ENCODE measurements around the gene SIX2. TPM values are rescaled to one million over a fixed set of nuclear protein-coding genes. Genes with fewer than 3 reads are reported as not detected.

Gene SIX2
- total RNA-seq, 4 donors from 2014 or later: 0.58 TPM; not detected in 3

DNA sequence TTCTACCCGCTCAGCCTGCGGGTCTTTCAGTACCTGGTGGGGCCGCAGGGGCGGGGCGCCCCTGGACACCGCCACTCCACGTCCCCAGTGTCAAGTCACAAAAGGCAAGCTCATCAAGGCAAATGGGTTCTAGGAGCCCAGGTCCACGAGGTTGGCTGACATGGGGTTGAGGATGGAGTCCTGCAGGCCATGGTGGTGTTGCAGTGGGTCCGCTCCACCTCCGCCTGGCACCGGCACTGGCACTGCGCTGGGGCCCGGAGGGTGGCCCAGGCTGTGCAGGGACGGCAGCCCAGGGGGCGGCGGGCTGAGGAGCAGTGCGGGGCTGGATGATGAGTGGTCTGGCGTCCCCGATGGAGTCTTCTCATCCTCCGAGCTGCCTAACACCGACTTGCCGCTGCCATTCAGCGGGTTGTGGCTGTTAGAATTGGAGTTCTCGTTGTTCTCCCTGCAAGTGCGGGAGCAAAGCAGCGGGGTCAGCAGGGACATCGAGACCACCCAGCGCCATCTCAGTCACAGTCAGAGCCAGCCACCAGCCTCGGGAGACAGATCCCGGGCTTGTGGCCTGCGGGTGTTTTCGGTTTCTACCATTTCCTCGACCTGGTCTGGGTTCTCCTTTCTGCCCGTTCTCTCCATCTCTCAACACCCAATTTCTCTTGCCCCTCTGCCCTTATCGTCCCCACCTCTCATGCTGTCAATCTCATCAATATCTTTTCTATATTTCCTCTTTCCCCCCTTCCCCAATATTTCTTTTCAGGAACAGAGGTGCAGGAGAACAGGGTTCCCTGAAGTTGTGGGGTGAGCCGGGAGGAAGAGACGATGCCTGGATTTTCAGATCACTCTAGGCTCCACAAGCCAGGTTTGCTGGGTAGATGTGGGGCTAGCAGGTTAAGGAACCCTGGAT is 3.0 kb downstream of the SIX2 start:
- WGBS, 2 donors: 77 to 79% methylated on average over 30 to 37 of the region's 37 CpGs
- TF ChIP-seq POLR2A (IDR thresholded peaks at IDR 0.05): no peak
- TF ChIP-seq, protein P1, sequence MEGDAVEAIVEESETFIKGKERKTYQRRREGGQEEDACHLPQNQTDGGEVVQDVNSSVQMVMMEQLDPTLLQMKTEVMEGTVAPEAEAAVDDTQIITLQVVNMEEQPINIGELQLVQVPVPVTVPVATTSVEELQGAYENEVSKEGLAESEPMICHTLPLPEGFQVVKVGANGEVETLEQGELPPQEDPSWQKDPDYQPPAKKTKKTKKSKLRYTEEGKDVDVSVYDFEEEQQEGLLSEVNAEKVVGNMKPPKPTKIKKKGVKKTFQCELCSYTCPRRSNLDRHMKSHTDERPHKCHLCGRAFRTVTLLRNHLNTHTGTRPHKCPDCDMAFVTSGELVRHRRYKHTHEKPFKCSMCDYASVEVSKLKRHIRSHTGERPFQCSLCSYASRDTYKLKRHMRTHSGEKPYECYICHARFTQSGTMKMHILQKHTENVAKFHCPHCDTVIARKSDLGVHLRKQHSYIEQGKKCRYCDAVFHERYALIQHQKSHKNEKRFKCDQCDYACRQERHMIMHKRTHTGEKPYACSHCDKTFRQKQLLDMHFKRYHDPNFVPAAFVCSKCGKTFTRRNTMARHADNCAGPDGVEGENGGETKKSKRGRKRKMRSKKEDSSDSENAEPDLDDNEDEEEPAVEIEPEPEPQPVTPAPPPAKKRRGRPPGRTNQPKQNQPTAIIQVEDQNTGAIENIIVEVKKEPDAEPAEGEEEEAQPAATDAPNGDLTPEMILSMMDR (IDR thresholded peaks at IDR 0.05): no peak
- DNase-seq (ENCODE audit: low spot score in 2 of 2): peak in 1 of 2 donors; percentile 80
- no peak overlapping the region for H3K4me3 ChIP-seq (ENCODE audit: low read depth, poor library complexity, severe bottlenecking)
- intact Hi-C loops (cut with DNase I; ENCODE audit: low total_unique reads): no loop called here

DNA sequence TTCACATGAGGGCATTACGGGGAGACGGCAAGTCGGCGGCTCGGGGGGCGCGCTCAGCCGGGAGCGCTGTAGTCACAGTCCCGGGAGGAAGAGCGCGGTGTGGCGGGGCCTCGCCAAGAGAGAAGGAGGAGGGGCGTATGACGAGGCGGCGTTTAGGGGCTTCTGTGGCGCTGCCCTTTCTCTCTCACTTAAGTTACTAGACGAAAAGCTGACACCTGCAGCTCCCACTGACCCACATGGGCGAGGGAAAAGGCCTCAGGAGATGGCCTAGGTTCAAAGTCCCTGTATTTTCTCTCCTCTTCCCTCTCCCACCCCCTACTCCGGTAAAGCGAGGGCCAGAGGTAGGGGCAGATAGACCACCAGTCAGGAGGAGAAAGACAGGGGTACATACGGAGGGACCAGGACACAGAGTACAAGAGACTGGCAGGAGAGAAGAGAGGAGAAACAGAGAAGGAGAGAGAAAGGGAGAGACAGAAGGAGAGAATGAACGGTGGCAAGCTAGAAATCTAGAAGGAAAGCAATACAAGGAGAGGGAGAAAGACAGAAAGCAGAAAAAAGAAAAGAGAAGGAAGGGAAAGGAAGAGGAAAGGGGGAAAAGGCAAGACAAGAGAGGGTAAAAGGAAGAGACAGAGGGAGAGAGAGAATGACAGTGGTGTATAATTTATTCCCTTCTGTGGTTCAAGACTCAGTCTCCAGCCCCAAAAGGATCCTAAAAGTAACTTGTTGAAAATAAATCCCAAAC is 3.8 kb downstream of the SIX2 start:
- DNase-seq (ENCODE audit: low spot score in 2 of 2): peak in 1 of 2 donors; percentile 3
- no peak overlapping the region for H3K4me3 ChIP-seq (ENCODE audit: low read depth, poor library complexity, severe bottlenecking)

DNA sequence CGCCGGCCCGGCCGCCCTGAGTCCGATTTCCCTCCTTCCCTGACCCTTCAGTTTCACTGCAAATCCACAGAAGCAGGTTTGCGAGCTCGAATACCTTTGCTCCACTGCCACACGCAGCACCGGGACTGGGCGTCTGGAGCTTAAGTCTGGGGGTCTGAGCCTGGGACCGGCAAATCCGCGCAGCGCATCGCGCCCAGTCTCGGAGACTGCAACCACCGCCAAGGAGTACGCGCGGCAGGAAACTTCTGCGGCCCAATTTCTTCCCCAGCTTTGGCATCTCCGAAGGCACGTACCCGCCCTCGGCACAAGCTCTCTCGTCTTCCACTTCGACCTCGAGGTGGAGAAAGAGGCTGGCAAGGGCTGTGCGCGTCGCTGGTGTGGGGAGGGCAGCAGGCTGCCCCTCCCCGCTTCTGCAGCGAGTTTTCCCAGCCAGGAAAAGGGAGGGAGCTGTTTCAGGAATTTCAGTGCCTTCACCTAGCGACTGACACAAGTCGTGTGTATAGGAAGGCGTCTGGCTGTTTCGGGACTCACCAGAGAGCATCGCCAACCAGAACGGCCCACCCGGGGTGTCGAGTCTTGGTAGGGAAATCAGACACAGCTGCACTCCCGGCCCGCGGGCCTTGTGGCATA is 4.6 kb downstream of the SIX2 start:
- H3K4me3 ChIP-seq (ENCODE audit: low read depth, poor library complexity, severe bottlenecking): no peak overlapping the region
- 28 to 36% methylated on average over 43 to 45 of the region's 45 CpGs for WGBS, 2 donors
- DNase-seq (ENCODE audit: low spot score in 2 of 2): peak in 1 of 2 donors; percentile 85
- intact Hi-C loops (cut with DNase I; ENCODE audit: low total_unique reads): no loop called here
- TF ChIP-seq, protein P1 (IDR thresholded peaks at IDR 0.05): no peak
- TF ChIP-seq POLR2A (IDR thresholded peaks at IDR 0.05): no peak

More for the DNA sequence above, 3.8 kb downstream of the SIX2 start:
- 57 to 60% methylated on average over 25 of the region's 25 CpGs for WGBS, 2 donors
- TF ChIP-seq, protein P1 (IDR thresholded peaks at IDR 0.05): no peak
- no peak for TF ChIP-seq POLR2A (IDR thresholded peaks at IDR 0.05)
- intact Hi-C loops (cut with DNase I; ENCODE audit: low total_unique reads): no loop called here

DNA sequence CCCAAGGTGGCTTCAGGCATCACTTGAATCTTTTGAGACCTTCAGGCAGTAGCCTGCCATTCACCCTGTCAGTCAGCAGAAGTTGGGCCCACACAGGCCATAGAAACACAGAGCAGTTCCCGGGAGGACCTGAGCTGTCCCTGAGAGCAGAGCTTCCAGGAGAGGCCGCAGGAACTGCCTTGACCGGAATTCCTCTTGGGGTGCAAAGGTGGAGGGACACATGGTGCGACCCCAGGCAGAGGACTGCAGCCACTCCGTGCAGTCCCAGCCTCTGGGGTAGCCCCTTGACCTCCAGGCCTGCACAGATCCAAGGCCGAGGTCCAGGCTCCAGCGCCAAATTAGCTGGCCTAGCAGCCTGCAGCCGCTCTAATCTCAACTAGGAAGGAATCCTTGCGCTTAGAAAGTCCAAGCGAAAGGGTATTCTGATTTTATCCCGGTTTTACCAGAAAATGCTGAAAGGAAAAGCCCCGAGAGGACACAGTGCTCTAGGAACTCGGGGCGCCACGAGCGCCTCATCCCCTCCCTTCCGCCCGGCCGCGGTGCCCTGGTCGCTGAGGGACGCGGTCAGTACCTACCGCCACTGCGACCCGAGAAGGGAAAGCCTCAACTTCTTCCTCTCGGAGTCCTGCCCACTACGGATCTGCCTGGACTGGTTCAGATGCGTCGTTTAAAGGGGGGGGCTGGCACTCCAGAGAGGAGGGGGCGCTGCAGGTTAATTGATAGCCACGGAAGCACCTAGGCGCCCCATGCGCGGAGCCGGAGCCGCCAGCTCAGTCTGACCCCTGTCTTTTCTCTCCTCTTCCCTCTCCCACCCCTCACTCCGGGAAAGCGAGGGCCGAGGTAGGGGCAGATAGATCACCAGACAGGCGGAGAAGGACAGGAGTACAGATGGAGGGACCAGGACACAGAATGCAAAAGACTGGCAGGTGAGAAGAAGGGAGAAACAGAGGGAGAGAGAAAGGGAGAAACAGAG is 5.4 kb downstream of the SIX2 start:
- DNase-seq (ENCODE audit: low spot score in 2 of 2): peak in 1 of 2 donors; percentile 80
- intact Hi-C loops (cut with DNase I; ENCODE audit: low total_unique reads): no loop called here
- no peak overlapping the region for H3K4me3 ChIP-seq (ENCODE audit: low read depth, poor library complexity, severe bottlenecking)
- no peak for TF ChIP-seq POLR2A (IDR thresholded peaks at IDR 0.05)
- 65 to 70% methylated on average over 41 of the region's 41 CpGs for WGBS, 2 donors

DNA sequence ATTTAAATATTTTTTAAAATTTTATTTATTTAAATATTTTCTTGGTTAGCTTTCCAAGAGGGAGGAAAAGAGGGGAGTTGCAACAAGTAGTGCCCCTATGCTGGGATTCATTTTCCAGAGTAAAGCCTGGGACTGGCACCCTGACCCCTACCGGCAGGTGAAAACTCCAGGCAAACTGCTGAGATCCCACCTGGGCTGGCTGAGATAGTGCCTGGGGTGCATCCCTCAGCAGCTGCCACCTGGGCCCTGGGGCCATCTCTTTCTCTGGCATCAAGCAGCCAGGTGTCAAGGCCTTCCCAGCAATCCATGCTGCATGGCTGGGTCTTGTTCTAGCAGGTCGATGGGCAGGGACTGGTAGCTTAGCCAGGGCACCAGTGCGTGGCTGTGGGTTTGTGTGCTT is 6.6 kb downstream of the SIX2 start:
- WGBS, 2 donors: 50 to 59% methylated on average over 3 of the region's 3 CpGs
- intact Hi-C loops (cut with DNase I; ENCODE audit: low total_unique reads): no loop called here
- no peak for DNase-seq (ENCODE audit: low spot score in 2 of 2)
- TF ChIP-seq, protein P1 (IDR thresholded peaks at IDR 0.05): no peak
- no peak for TF ChIP-seq POLR2A (IDR thresholded peaks at IDR 0.05)
- no peak overlapping the region for H3K4me3 ChIP-seq (ENCODE audit: low read depth, poor library complexity, severe bottlenecking)

Measured in lower leg skin (tissue), 4 donors.